ENCODE results near the gene GLRX3. TPM values are rescaled to one million over a fixed set of nuclear protein-coding genes. Genes with fewer than 3 reads are reported as not detected.
A peak's percentile ranks its signal among the peaks of the same experiment; 100 is the strongest.

GLRX3 gene
- total and polyA plus RNA-seq, 2 of the 13 experiments (the other 11 are each of a cell fraction or from before 2014, with no cell fraction given): 91.4 to 135 TPM

GRCh38 chr10:130190055-130190736, 54.0 kb downstream of the GLRX3 start:
- H2AFZ ChIP-seq (ENCODE audit: low read length): no peak overlapping the region
- FAIRE-seq: no peak
- intact Hi-C loops (cut with micrococcal nuclease; ENCODE audit: unreplicated experiment): no loop called here
- peak; percentile 78 for ATAC-seq
- no peaks in the 10 kb centered on the region for H3K79me2 ChIP-seq (ENCODE audit: insufficient read depth, low read length)
- ChIA-PET POLR2A (no interaction called here), CTCF (ENCODE audit: low intra/inter-chr PET ratio, low total read pairs) (no interaction called here)
- in situ Hi-C loops (cut with HindIII; ENCODE audit: extremely low pct_ligation_motif_present, low pct_unique_long_range_greater_than_20kb): loop anchor here (25.0 kb wide), 1 partner anchor 1697 kb away; no protein-coding TSS in a partner anchor
- no peaks in the 10 kb centered on the region for H4K20me1 ChIP-seq (ENCODE audit: insufficient read depth, low read length)
- peak overlapping the region in 2 of 3 experiments; percentile 56 to 68; a peak in 4 of 6 replicates for H3K4me3 ChIP-seq (replicated peaks in 1 of 3; ENCODE audit: insufficient read depth in 1 of 3, low read depth in 2 of 3, low read length in 3 of 3)
- peaks cover 0 to 6% of the 10 kb centered on the region in 2 experiments; a peak in 2 of 5 replicates for H3K36me3 ChIP-seq (replicated peaks in 1 of 2; ENCODE audit: control insufficient read depth in 1 of 2, insufficient read depth in 2 of 2, low read length in 2 of 2)
- no peaks in the 10 kb centered on the region for H3K9me3 ChIP-seq (ENCODE audit: low read length)
- WGBS (ENCODE audit: low lambda C conversion rate): no CpG with 5 or more reads among the region's 81 CpGs
- DNase-seq (ENCODE audit: low spot score): peak; percentile 68
- H3K27me3 ChIP-seq (ENCODE audit: control insufficient read depth in 1 of 2, insufficient read depth in 2 of 2, low read length in 2 of 2): no peaks in the 10 kb centered on the region
- peak overlapping the region; percentile 73 for H3K4me2 ChIP-seq (ENCODE audit: low read depth, low read length)
- H3K27ac ChIP-seq (ENCODE audit: extremely low read length, insufficient read depth, low read length): no peak overlapping the region
- no TSS peak for BruUV-seq (replicated peaks)
- peak overlapping the region; percentile 62 for H3K9ac ChIP-seq (ENCODE audit: insufficient read depth, low read depth, low read length)
- no peaks in the 10 kb centered on the region for H3K4me1 ChIP-seq (ENCODE audit: insufficient read depth, low read length)
- TF ChIP-seq, protein P1, sequence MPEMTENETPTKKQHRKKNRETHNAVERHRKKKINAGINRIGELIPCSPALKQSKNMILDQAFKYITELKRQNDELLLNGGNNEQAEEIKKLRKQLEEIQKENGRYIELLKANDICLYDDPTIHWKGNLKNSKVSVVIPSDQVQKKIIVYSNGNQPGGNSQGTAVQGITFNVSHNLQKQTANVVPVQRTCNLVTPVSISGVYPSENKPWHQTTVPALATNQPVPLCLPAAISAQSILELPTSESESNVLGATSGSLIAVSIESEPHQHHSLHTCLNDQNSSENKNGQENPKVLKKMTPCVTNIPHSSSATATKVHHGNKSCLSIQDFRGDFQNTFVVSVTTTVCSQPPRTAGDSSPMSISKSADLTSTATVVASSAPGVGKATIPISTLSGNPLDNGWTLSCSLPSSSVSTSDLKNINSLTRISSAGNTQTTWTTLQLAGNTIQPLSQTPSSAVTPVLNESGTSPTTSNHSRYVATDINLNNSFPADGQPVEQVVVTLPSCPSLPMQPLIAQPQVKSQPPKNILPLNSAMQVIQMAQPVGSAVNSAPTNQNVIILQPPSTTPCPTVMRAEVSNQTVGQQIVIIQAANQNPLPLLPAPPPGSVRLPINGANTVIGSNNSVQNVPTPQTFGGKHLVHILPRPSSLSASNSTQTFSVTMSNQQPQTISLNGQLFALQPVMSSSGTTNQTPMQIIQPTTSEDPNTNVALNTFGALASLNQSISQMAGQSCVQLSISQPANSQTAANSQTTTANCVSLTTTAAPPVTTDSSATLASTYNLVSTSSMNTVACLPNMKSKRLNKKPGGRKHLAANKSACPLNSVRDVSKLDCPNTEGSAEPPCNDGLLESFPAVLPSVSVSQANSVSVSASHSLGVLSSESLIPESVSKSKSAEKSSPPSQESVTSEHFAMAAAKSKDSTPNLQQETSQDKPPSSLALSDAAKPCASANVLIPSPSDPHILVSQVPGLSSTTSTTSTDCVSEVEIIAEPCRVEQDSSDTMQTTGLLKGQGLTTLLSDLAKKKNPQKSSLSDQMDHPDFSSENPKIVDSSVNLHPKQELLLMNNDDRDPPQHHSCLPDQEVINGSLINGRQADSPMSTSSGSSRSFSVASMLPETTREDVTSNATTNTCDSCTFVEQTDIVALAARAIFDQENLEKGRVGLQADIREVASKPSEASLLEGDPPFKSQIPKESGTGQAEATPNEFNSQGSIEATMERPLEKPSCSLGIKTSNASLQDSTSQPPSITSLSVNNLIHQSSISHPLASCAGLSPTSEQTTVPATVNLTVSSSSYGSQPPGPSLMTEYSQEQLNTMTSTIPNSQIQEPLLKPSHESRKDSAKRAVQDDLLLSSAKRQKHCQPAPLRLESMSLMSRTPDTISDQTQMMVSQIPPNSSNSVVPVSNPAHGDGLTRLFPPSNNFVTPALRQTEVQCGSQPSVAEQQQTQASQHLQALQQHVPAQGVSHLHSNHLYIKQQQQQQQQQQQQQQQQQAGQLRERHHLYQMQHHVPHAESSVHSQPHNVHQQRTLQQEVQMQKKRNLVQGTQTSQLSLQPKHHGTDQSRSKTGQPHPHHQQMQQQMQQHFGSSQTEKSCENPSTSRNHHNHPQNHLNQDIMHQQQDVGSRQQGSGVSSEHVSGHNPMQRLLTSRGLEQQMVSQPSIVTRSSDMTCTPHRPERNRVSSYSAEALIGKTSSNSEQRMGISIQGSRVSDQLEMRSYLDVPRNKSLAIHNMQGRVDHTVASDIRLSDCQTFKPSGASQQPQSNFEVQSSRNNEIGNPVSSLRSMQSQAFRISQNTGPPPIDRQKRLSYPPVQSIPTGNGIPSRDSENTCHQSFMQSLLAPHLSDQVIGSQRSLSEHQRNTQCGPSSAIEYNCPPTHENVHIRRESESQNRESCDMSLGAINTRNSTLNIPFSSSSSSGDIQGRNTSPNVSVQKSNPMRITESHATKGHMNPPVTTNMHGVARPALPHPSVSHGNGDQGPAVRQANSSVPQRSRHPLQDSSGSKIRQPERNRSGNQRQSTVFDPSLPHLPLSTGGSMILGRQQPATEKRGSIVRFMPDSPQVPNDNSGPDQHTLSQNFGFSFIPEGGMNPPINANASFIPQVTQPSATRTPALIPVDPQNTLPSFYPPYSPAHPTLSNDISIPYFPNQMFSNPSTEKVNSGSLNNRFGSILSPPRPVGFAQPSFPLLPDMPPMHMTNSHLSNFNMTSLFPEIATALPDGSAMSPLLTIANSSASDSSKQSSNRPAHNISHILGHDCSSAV (CRISPR knock-in tag; IDR thresholded peaks at IDR 0.05; ENCODE audit: borderline replicate concordance): no peak
- no peak for TF ChIP-seq PAWR (CRISPR knock-in tag; IDR thresholded peaks at IDR 0.05; ENCODE audit: borderline replicate concordance)
- peak; percentile 61; the same call in 1 of the 2 replicates for TF ChIP-seq MTA1 (CRISPR knock-in tag; IDR thresholded peaks at IDR 0.05; ENCODE audit: borderline replicate concordance)
- no peak for TF ChIP-seq MTF1 (CRISPR knock-in tag; IDR thresholded peaks at IDR 0.05)
- TF ChIP-seq GATAD2A (CRISPR knock-in tag; IDR thresholded peaks at IDR 0.05): no peak
- 0 out of 2 replicates have a peak, but pooled peaks have one; percentile 35 for TF ChIP-seq RFXANK (CRISPR knock-in tag; IDR thresholded peaks at IDR 0.05)
- peak; percentile 11; the same call in 1 of the 2 replicates for TF ChIP-seq FOXO1 (CRISPR knock-in tag; IDR thresholded peaks at IDR 0.05)
- TF ChIP-seq, protein P2, sequence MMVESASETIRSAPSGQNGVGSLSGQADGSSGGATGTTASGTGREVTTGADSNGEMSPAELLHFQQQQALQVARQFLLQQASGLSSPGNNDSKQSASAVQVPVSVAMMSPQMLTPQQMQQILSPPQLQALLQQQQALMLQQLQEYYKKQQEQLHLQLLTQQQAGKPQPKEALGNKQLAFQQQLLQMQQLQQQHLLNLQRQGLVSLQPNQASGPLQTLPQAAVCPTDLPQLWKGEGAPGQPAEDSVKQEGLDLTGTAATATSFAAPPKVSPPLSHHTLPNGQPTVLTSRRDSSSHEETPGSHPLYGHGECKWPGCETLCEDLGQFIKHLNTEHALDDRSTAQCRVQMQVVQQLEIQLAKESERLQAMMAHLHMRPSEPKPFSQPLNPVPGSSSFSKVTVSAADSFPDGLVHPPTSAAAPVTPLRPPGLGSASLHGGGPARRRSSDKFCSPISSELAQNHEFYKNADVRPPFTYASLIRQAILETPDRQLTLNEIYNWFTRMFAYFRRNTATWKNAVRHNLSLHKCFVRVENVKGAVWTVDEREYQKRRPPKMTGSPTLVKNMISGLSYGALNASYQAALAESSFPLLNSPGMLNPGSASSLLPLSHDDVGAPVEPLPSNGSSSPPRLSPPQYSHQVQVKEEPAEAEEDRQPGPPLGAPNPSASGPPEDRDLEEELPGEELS (CRISPR knock-in tag; IDR thresholded peaks at IDR 0.05): 0 out of 2 replicates have a peak, but pooled peaks have one; percentile 18
- no peak for TF ChIP-seq ZNF224 (CRISPR knock-in tag; IDR thresholded peaks at IDR 0.05)

All from HepG2 (cell line).